Body of pancreas (tissue), 4 donors: ENCODE results near the gene CFAP54.

ENCODE experiments used
- POLR2A ChIP-seq, 3 donors: fragments of 450-650 bp; IDR thresholded peaks; one replicate each; pipeline ENCODE4 v1.6.1; 2016; ENCODE audit warnings: antibody characterized with exemption in 3 of 3, mild to moderate bottlenecking in 2 of 3
- TF ChIP-seq, protein P1 (sequence below), 7 experiments: fragments of 450-650 bp in 4 of 7; fragments of 200-600 bp in 3 of 7; sonication (generic) in 3 of 7; IDR thresholded peaks; one replicate each; pipeline ENCODE4 v1.5.1; 2016 to 2019; ENCODE audit warnings: antibody characterized with exemption in 7 of 7

DNA sequence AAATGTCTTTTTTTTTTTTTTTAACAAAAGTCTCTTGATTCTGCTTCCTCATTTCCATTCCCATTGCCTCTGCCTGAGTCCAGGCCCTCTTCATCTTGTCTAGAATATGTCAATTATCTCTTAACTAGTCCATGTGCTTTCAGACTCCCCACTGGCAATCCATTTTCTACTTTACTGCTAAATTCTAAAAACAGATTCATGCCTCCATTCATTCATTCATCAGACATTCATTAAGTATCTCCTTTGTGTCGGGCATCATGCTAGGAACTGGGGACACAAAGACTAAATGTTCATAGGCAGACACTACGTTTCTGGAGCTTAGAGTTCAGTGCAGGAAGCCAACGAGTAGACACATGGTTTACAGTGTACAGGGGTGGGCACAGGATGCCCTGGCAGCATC is 408.0 kb downstream of the CFAP54 start:
- TF ChIP-seq, protein P1, sequence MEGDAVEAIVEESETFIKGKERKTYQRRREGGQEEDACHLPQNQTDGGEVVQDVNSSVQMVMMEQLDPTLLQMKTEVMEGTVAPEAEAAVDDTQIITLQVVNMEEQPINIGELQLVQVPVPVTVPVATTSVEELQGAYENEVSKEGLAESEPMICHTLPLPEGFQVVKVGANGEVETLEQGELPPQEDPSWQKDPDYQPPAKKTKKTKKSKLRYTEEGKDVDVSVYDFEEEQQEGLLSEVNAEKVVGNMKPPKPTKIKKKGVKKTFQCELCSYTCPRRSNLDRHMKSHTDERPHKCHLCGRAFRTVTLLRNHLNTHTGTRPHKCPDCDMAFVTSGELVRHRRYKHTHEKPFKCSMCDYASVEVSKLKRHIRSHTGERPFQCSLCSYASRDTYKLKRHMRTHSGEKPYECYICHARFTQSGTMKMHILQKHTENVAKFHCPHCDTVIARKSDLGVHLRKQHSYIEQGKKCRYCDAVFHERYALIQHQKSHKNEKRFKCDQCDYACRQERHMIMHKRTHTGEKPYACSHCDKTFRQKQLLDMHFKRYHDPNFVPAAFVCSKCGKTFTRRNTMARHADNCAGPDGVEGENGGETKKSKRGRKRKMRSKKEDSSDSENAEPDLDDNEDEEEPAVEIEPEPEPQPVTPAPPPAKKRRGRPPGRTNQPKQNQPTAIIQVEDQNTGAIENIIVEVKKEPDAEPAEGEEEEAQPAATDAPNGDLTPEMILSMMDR (IDR thresholded peaks at IDR 0.05) = no peak
- TF ChIP-seq POLR2A (IDR thresholded peaks at IDR 0.05) = no peak
